Astrocyte of the cerebellum (primary cell): Measurements from ENCODE around the gene CCDC126.

Experiments used
- DNase-seq: peaks from one replicate; pipeline ENCODE4 v3.0.0-alpha.2; 2011; ENCODE audit warnings: low read depth
- H3K4me3 ChIP-seq: 2 replicates; pipeline ENCODE4 v1.5.1; 2011; ENCODE audit warnings: mild to moderate bottlenecking, low read depth, low read length, moderate library complexity
- CTCF ChIP-seq: IDR thresholded peaks from 2 replicates; pipeline ENCODE4 v1.5.1; 2012; ENCODE audit warnings: low read length, low read depth, moderate library complexity, mild to moderate bottlenecking; ENCODE audit errors: missing control alignments
- in situ Hi-C: cut with HindIII; loops from 2 replicates; pipeline ENCODE4 v1.10.0; 2017; ENCODE audit warnings: low sequenced_read_pairs

The CCDC126 gene

GRCh38 chr7:23604296-23604640 is 7.1 kb downstream of the CCDC126 start:
- in situ Hi-C loops = no loop called here
- TF ChIP-seq CTCF = no peak
- DNase-seq = no peak
- no peak overlapping the region for H3K4me3 ChIP-seq

- in situ Hi-C loops = no loop called here
- no peak for TF ChIP-seq CTCF
- no peak for DNase-seq
- no peak overlapping the region for H3K4me3 ChIP-seq
Observed at GRCh38 chr7:23607130-23607529, 9.9 kb downstream of the CCDC126 start.

GRCh38 chr7:23607866-23608265 is 10.7 kb downstream of the CCDC126 start:
- TF ChIP-seq CTCF = no peak
- in situ Hi-C loops = no loop called here
- H3K4me3 ChIP-seq = no peak overlapping the region
- DNase-seq = no peak

GRCh38 chr7:23615331-23615730 is 18.1 kb downstream of the CCDC126 start:
- in situ Hi-C loops = no loop called here
- no peak for TF ChIP-seq CTCF
- H3K4me3 ChIP-seq = no peak overlapping the region
- DNase-seq = no peak

- no peak overlapping the region for H3K4me3 ChIP-seq
- in situ Hi-C loops = no loop called here
- no peak for DNase-seq
- no peak for TF ChIP-seq CTCF
Observed at GRCh38 chr7:23616593-23616992, 19.4 kb downstream of the CCDC126 start.

GRCh38 chr7:23617482-23617881 is 20.3 kb downstream of the CCDC126 start:
- no peak for DNase-seq
- TF ChIP-seq CTCF = no peak
- in situ Hi-C loops = no loop called here
- H3K4me3 ChIP-seq = no peak overlapping the region

GRCh38 chr7:23618241-23618640 is 21.1 kb downstream of the CCDC126 start:
- no peak for TF ChIP-seq CTCF
- H3K4me3 ChIP-seq = no peak overlapping the region
- in situ Hi-C loops = no loop called here
- no peak for DNase-seq
